Skeletal muscle satellite cell (primary cell): Measurements from ENCODE around the gene GNAI3.

Source experiments
- H3K27me3 ChIP-seq: 2 replicates; pipeline ENCODE4 v1.7.0; 2013; ENCODE audit warnings: low read length; ENCODE audit not compliant: control insufficient read depth, insufficient read depth
- H3K36me3 ChIP-seq: 2 replicates; pipeline ENCODE4 v1.7.0; 2013; ENCODE audit warnings: mild to moderate bottlenecking, control low read depth, low read length; ENCODE audit not compliant: insufficient read depth
- H3K4me1 ChIP-seq: 2 replicates; pipeline ENCODE4 v1.7.0; 2013; ENCODE audit warnings: low read length; ENCODE audit not compliant: control insufficient read depth, insufficient read depth
- H3K4me2 ChIP-seq: 2 replicates; pipeline ENCODE4 v1.7.0; 2013; ENCODE audit warnings: mild to moderate bottlenecking, low read length
- H3K4me3 ChIP-seq: 2 replicates; pipeline ENCODE4 v1.7.0; 2013; ENCODE audit warnings: low read length
- H3K9ac ChIP-seq: 2 replicates; pipeline ENCODE4 v1.7.0; 2013; ENCODE audit warnings: mild to moderate bottlenecking, low read depth, low read length, moderate library complexity
- H3K9me3 ChIP-seq: replicated peaks from 2 replicates; pipeline ENCODE4 v1.7.0; 2013; ENCODE audit warnings: mild to moderate bottlenecking, control low read depth, low read length

GNAI3 gene

DNA sequence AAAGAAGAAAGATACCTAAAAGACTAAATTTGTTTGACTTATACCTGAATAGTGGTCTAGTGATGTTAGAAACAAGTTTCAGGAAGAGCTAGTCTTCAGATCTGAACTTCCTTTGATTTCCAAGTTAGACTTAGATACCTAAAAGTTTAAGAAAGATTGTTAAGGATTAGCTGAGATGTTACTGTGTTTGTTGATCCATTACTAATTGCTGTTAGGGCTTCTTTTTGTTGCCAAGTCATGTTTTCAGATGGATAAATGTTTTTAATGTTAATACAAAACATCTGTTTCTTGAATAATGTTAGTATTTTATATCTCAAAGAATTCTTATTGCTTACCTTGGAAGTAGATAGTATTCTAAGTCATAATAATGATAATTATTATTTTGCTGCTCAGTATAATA is 11.6 kb downstream of the GNAI3 start:
- H3K4me1 ChIP-seq: peaks cover 17% of the 10 kb centered on the region
- H3K4me2 ChIP-seq: no peak overlapping the region
- no peak overlapping the region for H3K4me3 ChIP-seq
- peaks cover 6% of the 10 kb centered on the region for H3K36me3 ChIP-seq
- no peaks in the 10 kb centered on the region for H3K27me3 ChIP-seq
- no peaks in the 10 kb centered on the region for H3K9me3 ChIP-seq
- no peak overlapping the region for H3K9ac ChIP-seq

DNA sequence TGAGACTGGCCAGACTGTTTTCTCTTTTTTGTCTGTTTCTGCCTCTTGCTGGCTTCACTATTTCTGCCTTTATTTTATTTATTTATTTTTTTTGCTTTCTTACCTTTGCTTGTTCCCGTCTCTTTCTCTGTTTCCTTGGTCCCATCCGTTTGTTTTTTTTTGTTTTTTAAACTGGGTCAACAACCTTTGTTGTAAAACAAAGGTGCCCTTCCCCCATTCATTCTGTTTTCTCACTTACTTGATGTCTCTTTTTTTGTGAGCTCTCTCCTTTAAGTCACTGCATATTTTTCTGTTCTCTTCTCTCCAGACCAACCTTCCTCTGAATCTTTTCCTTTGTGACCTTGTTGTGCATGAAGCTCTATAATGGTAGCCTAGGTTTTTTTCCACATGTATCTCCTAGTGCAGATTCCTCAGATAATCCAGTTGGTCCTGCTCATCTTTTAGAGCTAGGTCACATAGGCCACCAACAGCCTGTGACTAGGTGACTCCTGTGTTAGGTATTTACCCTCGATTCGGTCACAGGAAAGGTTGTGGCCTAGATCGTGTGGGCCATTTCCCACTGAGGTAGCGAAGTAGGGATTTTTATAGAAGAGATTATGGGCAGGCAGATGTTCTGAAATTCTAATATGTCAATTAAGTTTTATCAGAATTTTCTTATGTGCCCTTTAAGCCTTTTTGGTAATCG is 15.9 kb downstream of the GNAI3 start:
- Histone ChIP-seq H3K4me3 (no peak overlapping the region), H3K4me2 (no peak overlapping the region), H3K9ac (no peak overlapping the region), H3K4me1 (peaks cover 11% of the 10 kb centered on the region), H3K27me3 (no peaks in the 10 kb centered on the region), H3K36me3 (no peaks in the 10 kb centered on the region), H3K9me3 (no peaks in the 10 kb centered on the region)

DNA sequence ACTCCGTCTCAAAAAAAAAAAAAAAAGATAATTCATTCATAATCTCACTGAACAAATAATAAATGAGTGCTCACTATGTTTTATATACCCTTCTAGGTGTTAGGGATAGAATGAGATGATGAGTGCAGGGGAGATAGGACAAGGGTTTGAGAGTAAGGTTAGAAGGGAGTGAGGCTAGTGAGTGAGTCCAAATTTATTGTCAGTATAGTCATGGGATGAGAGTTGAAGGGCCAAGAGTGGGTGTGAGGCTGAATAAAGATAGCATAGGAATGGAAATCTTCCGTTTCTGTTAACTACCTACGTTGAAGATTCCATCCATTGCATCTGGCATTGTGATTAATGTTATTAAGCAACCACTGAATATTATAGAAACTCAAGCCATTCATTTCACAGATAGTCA is 16.8 kb downstream of the GNAI3 start:
- no peaks in the 10 kb centered on the region for H3K27me3 ChIP-seq
- no peak overlapping the region for H3K9ac ChIP-seq
- H3K9me3 ChIP-seq: no peaks in the 10 kb centered on the region
- H3K36me3 ChIP-seq: no peaks in the 10 kb centered on the region
- peaks cover 8% of the 10 kb centered on the region for H3K4me1 ChIP-seq
- no peak overlapping the region for H3K4me2 ChIP-seq
- H3K4me3 ChIP-seq: no peak overlapping the region

DNA sequence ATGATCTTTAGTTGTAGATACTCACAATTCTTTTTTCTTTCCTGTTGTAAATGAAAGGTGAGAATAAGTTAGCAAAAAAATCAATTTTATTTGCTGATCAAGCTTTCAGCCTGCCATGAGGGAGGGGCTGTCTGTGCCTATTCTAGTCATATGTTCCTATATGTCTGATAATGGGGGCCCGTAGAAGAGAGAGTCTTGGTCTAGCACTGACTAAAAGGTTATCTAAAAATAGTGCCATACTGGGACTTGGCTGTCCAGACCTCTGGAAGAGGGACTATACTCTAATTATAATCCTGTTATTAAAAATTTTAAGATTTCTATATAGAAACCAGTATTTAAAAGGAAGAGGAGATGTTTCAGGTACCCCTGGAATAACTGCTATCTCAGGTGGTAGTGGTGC is 18.6 kb downstream of the GNAI3 start:
- H3K36me3 ChIP-seq: no peaks in the 10 kb centered on the region
- H3K4me3 ChIP-seq: no peak overlapping the region
- no peak overlapping the region for H3K4me2 ChIP-seq
- H3K9ac ChIP-seq: no peak overlapping the region
- peaks cover 8% of the 10 kb centered on the region for H3K4me1 ChIP-seq
- H3K9me3 ChIP-seq: no peaks in the 10 kb centered on the region
- H3K27me3 ChIP-seq: no peaks in the 10 kb centered on the region

DNA sequence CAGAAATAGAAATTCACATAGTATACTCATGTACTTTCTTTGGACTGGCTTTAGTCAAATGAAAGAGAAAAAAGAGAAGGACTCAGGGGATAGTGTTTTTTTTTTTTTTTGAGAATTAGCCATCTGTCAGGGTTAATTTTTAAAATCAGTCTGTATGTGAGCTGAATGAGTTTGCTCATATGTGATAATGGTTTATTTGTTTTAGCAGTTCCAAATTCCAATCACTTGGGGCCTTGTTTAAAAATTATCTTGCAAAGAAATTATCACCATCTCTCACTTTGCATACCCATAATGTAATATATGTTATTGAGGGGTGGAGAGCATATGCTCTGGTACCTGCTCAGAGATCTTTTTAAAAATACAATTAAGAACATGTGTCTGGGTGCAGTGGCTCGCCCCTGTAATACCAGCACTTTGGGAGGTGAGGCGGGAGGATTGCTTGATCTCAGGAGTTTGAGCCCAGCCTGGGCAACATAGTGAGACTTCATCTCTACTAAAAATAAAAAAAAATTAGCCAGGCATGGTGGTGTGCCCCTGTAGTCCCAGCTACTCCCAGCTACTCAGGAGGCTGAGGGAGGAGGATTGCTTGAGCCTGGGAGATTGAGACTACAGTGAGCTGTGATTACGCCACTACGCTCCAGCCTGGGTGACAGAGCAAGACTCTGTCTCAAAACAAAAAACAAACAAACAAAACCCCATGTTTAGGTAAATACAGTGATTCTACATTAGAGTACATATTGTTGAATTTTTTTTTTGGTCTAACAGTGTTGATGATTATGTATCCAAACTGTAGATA is 19.7 kb downstream of the GNAI3 start:
- no peaks in the 10 kb centered on the region for H3K9me3 ChIP-seq
- H3K4me3 ChIP-seq: no peak overlapping the region
- H3K9ac ChIP-seq: no peak overlapping the region
- H3K27me3 ChIP-seq: no peaks in the 10 kb centered on the region
- no peaks in the 10 kb centered on the region for H3K36me3 ChIP-seq
- peaks cover 4% of the 10 kb centered on the region for H3K4me1 ChIP-seq
- H3K4me2 ChIP-seq: no peak overlapping the region

DNA sequence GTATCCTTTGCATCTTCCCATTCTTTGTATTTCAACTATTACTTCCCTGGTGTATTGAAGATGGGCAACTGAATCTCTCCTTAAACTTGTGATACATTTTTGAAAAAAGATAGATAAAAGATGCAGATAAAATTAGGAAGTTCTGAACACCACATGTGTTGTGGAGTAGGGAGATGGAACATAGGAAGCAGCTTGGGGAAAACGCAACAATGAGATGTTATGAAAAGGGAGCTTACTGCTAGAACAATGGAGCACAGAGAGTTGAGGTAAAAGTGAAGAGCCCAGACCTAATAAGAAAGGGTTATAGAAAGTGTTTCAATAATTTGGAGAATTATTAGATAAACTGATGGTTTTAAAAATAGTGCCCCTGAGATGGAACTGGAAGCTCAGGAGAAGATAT is 20.9 kb downstream of the GNAI3 start:
- Histone ChIP-seq H3K4me3 (no peak overlapping the region), H3K9me3 (no peaks in the 10 kb centered on the region), H3K36me3 (peaks cover 3% of the 10 kb centered on the region), H3K9ac (no peak overlapping the region), H3K4me2 (no peak overlapping the region), H3K4me1 (no peaks in the 10 kb centered on the region), H3K27me3 (no peaks in the 10 kb centered on the region)

DNA sequence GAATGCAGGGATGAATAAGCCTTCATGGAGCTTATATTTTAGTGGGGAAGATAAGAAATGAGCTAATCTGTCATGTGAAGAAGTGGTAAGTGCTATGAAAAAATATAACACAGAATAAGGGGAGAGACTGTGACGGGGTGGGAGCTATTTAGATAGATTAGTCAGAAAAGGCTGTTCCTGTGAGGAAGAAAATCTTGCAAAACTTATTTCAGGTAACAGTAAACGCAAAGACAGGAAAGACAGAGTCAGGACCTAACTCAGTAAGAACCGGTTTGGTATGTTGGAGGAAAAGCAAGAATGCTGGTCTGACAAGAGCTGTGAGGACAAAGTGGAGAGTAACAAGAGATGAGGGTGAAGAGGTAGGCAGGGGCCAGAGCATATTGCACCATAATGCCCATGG is 22.0 kb downstream of the GNAI3 start:
- Histone ChIP-seq H3K4me1 (no peaks in the 10 kb centered on the region), H3K27me3 (no peaks in the 10 kb centered on the region), H3K9ac (no peak overlapping the region), H3K36me3 (peaks cover 5% of the 10 kb centered on the region), H3K9me3 (no peaks in the 10 kb centered on the region), H3K4me2 (no peak overlapping the region), H3K4me3 (no peak overlapping the region)

DNA sequence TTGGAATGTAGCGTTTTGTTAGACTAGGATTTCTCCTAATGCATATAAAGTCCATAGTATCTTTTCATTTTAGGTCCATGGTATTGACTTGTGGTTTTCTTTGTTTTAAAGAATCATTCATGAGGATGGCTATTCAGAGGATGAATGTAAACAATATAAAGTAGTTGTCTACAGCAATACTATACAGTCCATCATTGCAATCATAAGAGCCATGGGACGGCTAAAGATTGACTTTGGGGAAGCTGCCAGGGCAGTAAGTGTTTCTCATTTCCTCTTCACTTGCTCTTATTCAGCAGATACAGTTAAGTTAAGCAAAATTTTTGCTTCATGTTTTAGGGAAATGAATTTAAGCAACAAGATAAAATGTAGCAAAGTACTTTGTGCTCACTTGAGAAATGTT is 25.4 kb downstream of the GNAI3 start:
- no peak overlapping the region for H3K4me3 ChIP-seq
- H3K9ac ChIP-seq: no peak overlapping the region
- peaks cover 5% of the 10 kb centered on the region for H3K4me1 ChIP-seq
- H3K4me2 ChIP-seq: no peak overlapping the region
- no peaks in the 10 kb centered on the region for H3K9me3 ChIP-seq
- peaks cover 5% of the 10 kb centered on the region for H3K36me3 ChIP-seq
- H3K27me3 ChIP-seq: no peaks in the 10 kb centered on the region

DNA sequence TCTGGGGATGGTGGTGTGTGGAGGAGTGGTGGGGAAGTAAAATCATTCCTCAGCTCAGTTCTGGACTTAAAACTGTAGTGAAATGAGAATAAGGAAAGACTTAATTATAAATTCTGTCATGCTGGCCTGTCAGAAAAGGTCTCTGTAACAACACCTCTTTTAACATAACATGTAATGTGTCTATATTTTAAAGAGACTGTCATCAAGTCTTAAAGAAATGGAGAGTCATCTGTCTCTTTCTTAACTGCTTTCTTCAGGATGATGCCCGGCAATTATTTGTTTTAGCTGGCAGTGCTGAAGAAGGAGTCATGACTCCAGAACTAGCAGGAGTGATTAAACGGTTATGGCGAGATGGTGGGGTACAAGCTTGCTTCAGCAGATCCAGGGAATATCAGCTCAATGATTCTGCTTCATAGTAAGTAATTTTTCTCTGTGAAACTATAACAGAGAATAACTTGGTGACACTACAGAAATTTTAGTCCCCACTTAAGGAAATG is 30.6 kb downstream of the GNAI3 start:
- H3K4me1 ChIP-seq: peaks cover 11% of the 10 kb centered on the region
- no peaks in the 10 kb centered on the region for H3K9me3 ChIP-seq
- H3K4me3 ChIP-seq: no peak overlapping the region
- H3K36me3 ChIP-seq: peaks cover 24% of the 10 kb centered on the region
- no peaks in the 10 kb centered on the region for H3K27me3 ChIP-seq
- peak overlapping the region; percentile 34 for H3K4me2 ChIP-seq
- H3K9ac ChIP-seq: no peak overlapping the region

DNA sequence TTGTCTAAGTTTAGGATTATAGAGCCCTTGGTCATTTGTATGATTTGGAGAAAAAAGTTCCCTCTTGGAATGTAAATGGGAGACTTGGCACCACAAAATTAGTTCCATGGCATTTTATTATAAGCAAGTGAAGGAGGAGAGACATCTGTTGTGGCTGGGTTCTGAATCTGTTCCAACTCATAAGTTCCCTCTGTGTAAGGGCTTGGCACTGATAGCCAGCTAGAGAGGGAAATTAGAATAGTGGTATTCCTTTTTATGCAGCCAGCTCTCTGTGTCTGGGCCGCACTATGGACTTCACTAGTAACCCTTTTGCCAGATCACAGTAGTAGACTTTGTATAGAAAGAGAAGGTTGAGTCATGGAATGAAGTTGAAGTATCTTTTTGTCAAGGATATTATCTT is 31.1 kb downstream of the GNAI3 start:
- no peak overlapping the region for H3K4me3 ChIP-seq
- H3K4me1 ChIP-seq: peaks cover 11% of the 10 kb centered on the region
- peaks cover 28% of the 10 kb centered on the region for H3K36me3 ChIP-seq
- H3K4me2 ChIP-seq: no peak overlapping the region
- H3K9ac ChIP-seq: no peak overlapping the region
- no peaks in the 10 kb centered on the region for H3K27me3 ChIP-seq
- H3K9me3 ChIP-seq: no peaks in the 10 kb centered on the region

DNA sequence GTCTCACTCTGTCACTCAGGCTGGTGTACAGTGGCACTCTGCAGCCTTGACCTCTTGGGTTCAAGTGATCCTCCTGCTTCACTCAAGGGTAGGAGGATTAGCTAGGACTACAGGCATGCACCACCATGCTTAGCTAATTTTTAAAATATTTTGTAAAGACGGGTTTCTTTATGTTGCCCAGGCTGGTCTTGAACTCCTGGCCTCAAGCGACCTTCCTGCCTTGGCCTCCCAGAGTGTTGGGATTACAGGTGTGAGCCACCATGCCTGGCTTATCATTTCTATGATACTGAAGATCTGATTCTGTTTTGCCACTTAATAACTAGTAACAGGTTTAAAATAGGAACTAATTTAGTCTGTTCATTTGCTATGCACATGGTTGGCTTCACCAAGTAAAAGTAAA is 33.6 kb downstream of the GNAI3 start:
- no peak overlapping the region for H3K4me2 ChIP-seq
- H3K36me3 ChIP-seq: peaks cover 48% of the 10 kb centered on the region
- H3K4me1 ChIP-seq: peaks cover 11% of the 10 kb centered on the region
- no peaks in the 10 kb centered on the region for H3K9me3 ChIP-seq
- H3K4me3 ChIP-seq: no peak overlapping the region
- H3K27me3 ChIP-seq: no peaks in the 10 kb centered on the region
- no peak overlapping the region for H3K9ac ChIP-seq

DNA sequence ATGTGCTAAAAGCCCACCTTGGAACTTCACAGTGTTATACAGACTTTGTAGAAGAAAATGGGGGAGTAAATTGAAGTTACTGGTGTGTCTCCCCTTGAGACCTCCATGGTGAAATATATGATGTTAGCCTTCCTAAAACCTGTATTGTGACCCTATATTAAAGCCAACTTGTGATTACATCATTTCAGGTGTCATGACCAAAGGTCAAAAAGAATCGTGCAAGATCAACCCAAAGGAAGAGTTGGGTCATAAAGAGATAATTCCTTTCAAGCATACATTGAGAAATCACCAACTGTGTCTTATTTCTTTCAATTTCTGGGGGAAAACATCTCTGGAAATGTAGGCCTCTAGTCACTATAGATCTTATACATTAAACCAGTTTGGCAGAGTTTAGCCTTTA is 36.4 kb downstream of the GNAI3 start:
- no peaks in the 10 kb centered on the region for H3K9me3 ChIP-seq
- no peak overlapping the region for H3K9ac ChIP-seq
- no peaks in the 10 kb centered on the region for H3K27me3 ChIP-seq
- H3K4me1 ChIP-seq: no peaks in the 10 kb centered on the region
- no peak overlapping the region for H3K4me3 ChIP-seq
- H3K4me2 ChIP-seq: no peak overlapping the region
- H3K36me3 ChIP-seq: peaks cover 62% of the 10 kb centered on the region
